ENCODE results near the gene PRSS38. TPM values are rescaled to one million over a fixed set of nuclear protein-coding genes. Genes with fewer than 3 reads are reported as not detected.
A peak's percentile ranks its signal among the peaks of the same experiment; 100 is the strongest.

Gene PRSS38
- total and polyA plus RNA-seq, 12 donors = not detected

GRCh38 chr1:227773558-227773957, 41.9 kb upstream of the PRSS38 start:
- Histone ChIP-seq H3K4me3 (no peak overlapping the region), H3K36me3 (peaks cover 0 to 59% (median 13%) of the 10 kb centered on the region in 9 donors), H3K27me3 (no peaks in the 10 kb centered on the region), H3K27ac (no peak overlapping the region), H3K4me1 (peaks cover 0 to 15% (median 0%) of the 10 kb centered on the region in 9 donors), H3K9me3 (no peaks in the 10 kb centered on the region)
- no peak for TF ChIP-seq CTCF (IDR thresholded peaks at IDR 0.05)
- DNase-seq = no peak
- WGBS, 2 donors = 95 to 96% methylated on average over 15 of the region's 15 CpGs
- intact Hi-C loops (cut with DNase I) = no loop called here
- no peak for ATAC-seq

GRCh38 chr1:227774051-227774731, 41.3 kb upstream of the PRSS38 start:
- H3K4me3 ChIP-seq = no peak overlapping the region
- DNase-seq = no peak
- intact Hi-C loops (cut with DNase I) = no loop called here

GRCh38 chr1:227774821-227775661, 40.4 kb upstream of the PRSS38 start:
- Histone ChIP-seq H3K36me3 (peaks cover 0 to 45% (median 4%) of the 10 kb centered on the region in 9 donors), H3K27ac (peak overlapping the region in 1 of 10 donors; percentile 24), H3K27me3 (no peaks in the 10 kb centered on the region), H3K4me1 (peaks cover 0 to 15% (median 3%) of the 10 kb centered on the region in 9 donors), H3K4me3 (no peak overlapping the region), H3K9me3 (no peaks in the 10 kb centered on the region)
- TF ChIP-seq CTCF (IDR thresholded peaks at IDR 0.05) = no peak
- intact Hi-C loops (cut with DNase I) = loop anchor here in 1 of 10 donors (5.0 kb wide), 1 partner anchor 172 kb away; the partner anchor contains the start of gene WNT9A
- WGBS, 2 donors = 50 to 65% methylated on average over 42 of the region's 42 CpGs
- peak in 5 of 8 donors; percentile 25 to 52 (median 41) for ATAC-seq
- no peak for DNase-seq

More at GRCh38 chr1:227774051-227774731, 41.3 kb upstream of the PRSS38 start:
- peak in 1 of 8 donors; percentile 15 for ATAC-seq
- no peaks in the 10 kb centered on the region for H3K9me3 ChIP-seq
- H3K36me3 ChIP-seq = peaks cover 0 to 53% (median 9%) of the 10 kb centered on the region in 9 donors
- TF ChIP-seq CTCF (IDR thresholded peaks at IDR 0.05) = no peak
- H3K27me3 ChIP-seq = no peaks in the 10 kb centered on the region
- peak overlapping the region in 1 of 10 donors; percentile 24 for H3K27ac ChIP-seq
- 91 to 94% methylated on average over 13 of the region's 13 CpGs for WGBS, 2 donors
- H3K4me1 ChIP-seq = peaks cover 0 to 15% (median 0%) of the 10 kb centered on the region in 9 donors

- DNase-seq (no peak), ATAC-seq (no peak)
- no peak overlapping the region for H3K27ac ChIP-seq
- H3K27me3 ChIP-seq = no peaks in the 10 kb centered on the region
- no peak for TF ChIP-seq CTCF (IDR thresholded peaks at IDR 0.05)
- WGBS, 2 donors = 96% methylated on average over 10 of the region's 10 CpGs
- H3K4me1 ChIP-seq = peaks cover 0 to 15% (median 8%) of the 10 kb centered on the region in 9 donors
- no peak overlapping the region for H3K4me3 ChIP-seq
- H3K36me3 ChIP-seq = peaks cover 0 to 45% (median 0%) of the 10 kb centered on the region in 9 donors
- H3K9me3 ChIP-seq = no peaks in the 10 kb centered on the region
- intact Hi-C loops (cut with DNase I) = loop anchor here in 1 of 10 donors (5.0 kb wide), 1 partner anchor 171 kb away; the partner anchor contains the start of gene WNT9A
These were observed 39.6 kb upstream of the PRSS38 start for GRCh38 chr1:227775841-227776240.

Measured in heart right ventricle (tissue), 16 donors.